ENCODE data around the gene MTFR1L. TPM values are rescaled to one million over a fixed set of nuclear protein-coding genes. Genes with fewer than 3 reads are reported as not detected.

Gene MTFR1L
- total and polyA plus RNA-seq, 9 of the 15 experiments (the other 6 are each of a cell fraction or from before 2014, with no cell fraction given), result 41.4 to 98.5 (median 53.7) TPM

- no peak for TF ChIP-seq THRA (IDR thresholded peaks at IDR 0.05)
- 0 out of 2 replicates have a peak, but pooled peaks have one; percentile 43 for TF ChIP-seq SUPT5H (IDR thresholded peaks at IDR 0.05)
- TF ChIP-seq IRF9 (tag; IDR thresholded peaks at IDR 0.05), result no peak
- peak; percentile 10; the same call in 1 of the 2 replicates for TF ChIP-seq NKRF (IDR thresholded peaks at IDR 0.05; ENCODE audit: borderline replicate concordance)
- 0 out of 2 replicates have a peak, but pooled peaks have one; percentile 26 for TF ChIP-seq SP1 (CRISPR knock-in tag; IDR thresholded peaks at IDR 0.05)
- no peak for TF ChIP-seq BRCA1 (IDR thresholded peaks at IDR 0.05)
- TF ChIP-seq BRCA1 (CRISPR knock-in tag; IDR thresholded peaks at IDR 0.05), result peak; percentile 16; the same call in 1 of the 2 replicates
- TF ChIP-seq MCM2 (IDR thresholded peaks at IDR 0.05; ENCODE audit: low read depth), result no peak
Measured at GRCh38 chr1:25821112-25821476, 1.3 kb downstream of the MTFR1L start (continued).
